Tibial artery (tissue), 4 donors: ENCODE measurements around the gene SCLT1.

ENCODE experiments used
- DNase-seq, 2 donors: peaks; one replicate each; pipeline ENCODE4 v3.0.0-alpha.2; 2019
- H3K27ac ChIP-seq, 2 donors: fragments of 200-600 bp; sonication (generic) in 1 of 2; 1 replicate in 1 of 2; 2 replicates in 1 of 2; pipeline ENCODE4 v1.5.1; 2018 to 2019; ENCODE audit warnings: mild to moderate bottlenecking in 1 of 2
- H3K27me3 ChIP-seq, 2 donors: fragments of 200-600 bp; sonication (generic) in 1 of 2; one replicate each; pipeline versions ENCODE4 v1.5.1 to v1.6.0; 2016 to 2019
- H3K36me3 ChIP-seq, 3 donors: fragments of 200-600 bp; sonication (generic) in 2 of 3; one replicate each; pipeline ENCODE4 v1.5.1; 2016 to 2019; ENCODE audit warnings: mild to moderate bottlenecking in 2 of 3
- H3K4me1 ChIP-seq, 4 donors: fragments of 200-600 bp; sonication (generic) in 2 of 4; 1 replicate in 3 of 4; 2 replicates in 1 of 4; pipeline ENCODE4 v1.5.1; 2016 to 2019
- H3K4me3 ChIP-seq, 2 donors: fragments of 200-600 bp; sonication (generic) in 1 of 2; 1 replicate in 1 of 2; 2 replicates in 1 of 2; pipeline ENCODE4 v1.5.1; 2018 to 2019; ENCODE audit warnings: mild to moderate bottlenecking in 2 of 2
- H3K9me3 ChIP-seq, 3 donors: fragments of 200-600 bp; sonication (generic) in 1 of 3; one replicate each; pipeline ENCODE4 v1.5.1; 2016 to 2019
- intact Hi-C: fragments of 100-400 bp; cut with DNase I; formaldehyde crosslinking; loops from one replicate; pipeline ENCODE4 v1.15.0; 2023; ENCODE audit warnings: low total_unique reads
- TF ChIP-seq, protein P1 (sequence below), 2 experiments: fragments of 200-600 bp in 1 of 2; fragments of 450-650 bp in 1 of 2; IDR thresholded peaks; one replicate each; pipeline ENCODE4 v1.5.1; 2017 to 2019; ENCODE audit warnings: antibody characterized with exemption in 2 of 2, mild to moderate bottlenecking in 1 of 2, moderate library complexity in 1 of 2

Gene SCLT1

DNA sequence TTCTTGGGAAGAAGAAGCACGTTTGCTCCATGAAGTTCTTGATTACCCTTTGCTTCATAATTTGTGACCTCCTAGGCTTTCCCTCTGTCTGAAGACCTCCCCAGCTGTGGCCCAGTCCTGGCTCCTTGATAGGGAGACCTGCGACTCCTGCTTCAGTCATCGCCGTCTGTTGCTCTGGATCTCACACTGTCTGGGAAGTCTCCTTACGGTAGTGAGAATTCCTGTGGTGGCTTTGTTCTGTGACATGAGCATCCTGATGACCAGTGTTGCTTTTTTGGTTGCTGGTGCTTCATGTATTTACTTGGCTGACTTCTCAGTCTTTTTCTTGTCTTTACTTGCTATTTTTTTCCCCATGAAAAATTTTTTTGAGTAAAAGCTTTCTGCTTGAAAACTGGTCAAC lies 239.6 kb downstream of the SCLT1 start:
- Histone ChIP-seq H3K4me3 (no peak overlapping the region), H3K4me1 (peaks cover 0 to 12% (median 2%) of the 10 kb centered on the region in 4 donors), H3K27me3 (no peaks in the 10 kb centered on the region), H3K9me3 (no peaks in the 10 kb centered on the region), H3K36me3 (peaks cover 84 to 100% (median 98%) of the 10 kb centered on the region in 3 donors), H3K27ac (no peak overlapping the region)
- intact Hi-C loops: no loop called here
- TF ChIP-seq, protein P1, sequence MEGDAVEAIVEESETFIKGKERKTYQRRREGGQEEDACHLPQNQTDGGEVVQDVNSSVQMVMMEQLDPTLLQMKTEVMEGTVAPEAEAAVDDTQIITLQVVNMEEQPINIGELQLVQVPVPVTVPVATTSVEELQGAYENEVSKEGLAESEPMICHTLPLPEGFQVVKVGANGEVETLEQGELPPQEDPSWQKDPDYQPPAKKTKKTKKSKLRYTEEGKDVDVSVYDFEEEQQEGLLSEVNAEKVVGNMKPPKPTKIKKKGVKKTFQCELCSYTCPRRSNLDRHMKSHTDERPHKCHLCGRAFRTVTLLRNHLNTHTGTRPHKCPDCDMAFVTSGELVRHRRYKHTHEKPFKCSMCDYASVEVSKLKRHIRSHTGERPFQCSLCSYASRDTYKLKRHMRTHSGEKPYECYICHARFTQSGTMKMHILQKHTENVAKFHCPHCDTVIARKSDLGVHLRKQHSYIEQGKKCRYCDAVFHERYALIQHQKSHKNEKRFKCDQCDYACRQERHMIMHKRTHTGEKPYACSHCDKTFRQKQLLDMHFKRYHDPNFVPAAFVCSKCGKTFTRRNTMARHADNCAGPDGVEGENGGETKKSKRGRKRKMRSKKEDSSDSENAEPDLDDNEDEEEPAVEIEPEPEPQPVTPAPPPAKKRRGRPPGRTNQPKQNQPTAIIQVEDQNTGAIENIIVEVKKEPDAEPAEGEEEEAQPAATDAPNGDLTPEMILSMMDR (IDR thresholded peaks at IDR 0.05): no peak
- DNase-seq: no peak

DNA sequence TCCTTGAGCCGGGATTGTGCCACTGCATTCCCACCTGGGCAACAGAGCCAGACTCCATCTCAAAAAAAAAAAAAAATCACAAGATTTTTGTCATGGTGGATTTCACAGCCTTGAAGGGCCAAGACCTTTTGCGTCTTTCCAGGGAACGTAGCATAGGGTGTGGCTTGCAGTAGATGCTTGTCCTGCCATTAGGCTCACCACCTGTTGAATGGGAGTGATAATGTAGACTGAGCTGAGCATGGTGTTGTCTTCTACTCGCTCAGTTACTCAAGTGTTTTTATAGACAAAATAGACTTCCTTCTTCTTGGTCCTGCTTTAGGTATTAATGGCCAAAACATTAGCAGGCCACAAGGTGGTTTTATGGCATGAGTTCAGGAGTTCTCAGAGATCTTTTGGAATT lies 243.1 kb downstream of the SCLT1 start:
- Histone ChIP-seq H3K9me3 (no peaks in the 10 kb centered on the region), H3K4me3 (no peak overlapping the region), H3K4me1 (peaks cover 0 to 12% (median 2%) of the 10 kb centered on the region in 4 donors), H3K27me3 (no peaks in the 10 kb centered on the region), H3K27ac (no peak overlapping the region), H3K36me3 (peaks cover 84 to 100% (median 96%) of the 10 kb centered on the region in 3 donors)
- TF ChIP-seq, protein P1 (IDR thresholded peaks at IDR 0.05): no peak
- DNase-seq: no peak
- intact Hi-C loops: no loop called here

DNA sequence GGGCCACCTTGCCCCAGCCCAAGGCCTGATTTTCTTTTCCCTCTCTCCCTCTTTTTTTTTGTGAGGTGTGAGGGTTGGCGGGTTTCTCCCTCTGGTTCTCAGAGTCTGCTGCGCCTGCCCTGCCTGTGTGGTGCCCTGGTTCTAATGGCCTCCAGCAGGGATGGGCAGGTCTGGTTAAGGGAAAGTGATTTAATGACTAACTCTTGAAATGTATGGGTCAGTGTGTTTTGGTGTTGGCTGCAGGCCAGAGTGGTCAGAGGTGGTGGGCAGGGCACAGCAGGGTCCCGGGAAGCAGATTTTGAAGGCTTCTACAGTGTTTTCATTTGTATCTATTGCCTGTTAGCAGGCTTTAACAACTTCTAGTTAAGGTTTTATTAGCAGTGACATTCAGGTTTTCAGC lies 244.9 kb downstream of the SCLT1 start:
- Histone ChIP-seq H3K4me3 (no peak overlapping the region), H3K27me3 (no peaks in the 10 kb centered on the region), H3K9me3 (no peaks in the 10 kb centered on the region), H3K27ac (no peak overlapping the region), H3K4me1 (peaks cover 0 to 30% (median 15%) of the 10 kb centered on the region in 4 donors), H3K36me3 (peaks cover 71 to 99% (median 87%) of the 10 kb centered on the region in 3 donors)
- intact Hi-C loops: no loop called here
- TF ChIP-seq, protein P1 (IDR thresholded peaks at IDR 0.05): no peak
- no peak for DNase-seq

DNA sequence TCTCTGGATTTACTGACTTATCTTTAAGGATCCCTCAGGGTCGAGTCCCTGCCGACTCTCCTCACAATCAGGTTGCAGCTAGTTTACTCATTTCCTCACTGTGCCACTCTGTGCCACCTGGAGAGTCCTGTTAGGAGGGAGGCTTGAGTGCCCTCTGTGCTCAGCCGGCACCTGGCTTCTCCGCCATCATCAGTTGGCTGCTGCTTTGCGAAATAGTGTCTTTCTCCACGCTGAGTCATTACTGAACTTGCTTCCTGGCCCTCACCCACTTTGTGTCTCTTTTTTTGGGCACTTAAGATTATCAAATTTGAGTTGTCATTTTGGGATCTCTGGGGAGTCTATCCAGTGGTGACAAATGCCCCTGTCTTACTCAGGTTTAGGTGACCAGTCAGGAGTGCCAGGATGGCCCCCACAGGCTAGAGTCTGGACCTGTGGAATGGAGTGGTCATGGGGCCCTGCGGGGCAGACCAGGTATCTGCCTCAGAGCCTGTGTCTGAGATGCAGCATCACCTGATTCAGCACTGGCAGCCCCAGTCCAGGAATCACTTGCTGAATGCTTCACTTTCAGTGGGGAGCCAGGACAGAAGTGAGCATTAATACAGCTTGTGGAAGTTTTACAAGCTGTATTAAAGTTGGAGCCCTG lies 246.1 kb downstream of the SCLT1 start:
- intact Hi-C loops: no loop called here
- Histone ChIP-seq H3K27me3 (no peaks in the 10 kb centered on the region), H3K4me3 (no peak overlapping the region), H3K36me3 (peaks cover 60 to 97% (median 88%) of the 10 kb centered on the region in 3 donors), H3K4me1 (peaks cover 0 to 40% (median 15%) of the 10 kb centered on the region in 4 donors), H3K27ac (no peak overlapping the region), H3K9me3 (no peaks in the 10 kb centered on the region)
- TF ChIP-seq, protein P1 (IDR thresholded peaks at IDR 0.05): no peak
- no peak for DNase-seq

DNA sequence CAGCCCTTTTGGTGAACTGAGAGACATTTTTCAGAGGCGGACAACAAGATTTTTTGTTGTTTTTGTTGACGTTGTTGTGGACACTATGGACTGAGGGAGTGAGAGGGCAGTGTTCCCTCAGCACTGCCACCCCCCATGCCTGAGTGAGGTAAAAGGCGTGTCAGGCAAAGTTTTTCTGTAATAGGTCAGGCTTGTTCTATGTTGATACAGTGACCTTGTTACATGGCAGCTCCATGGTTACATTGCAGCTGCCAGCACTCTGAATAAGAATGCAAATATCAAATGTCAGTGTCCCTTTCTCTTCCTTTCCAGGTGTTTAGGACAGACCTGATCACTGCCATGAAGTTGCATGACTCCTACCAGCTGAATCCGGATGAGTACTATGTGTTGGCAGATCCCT lies 247.3 kb downstream of the SCLT1 start:
- Histone ChIP-seq H3K36me3 (peaks cover 51 to 85% (median 77%) of the 10 kb centered on the region in 3 donors), H3K9me3 (no peaks in the 10 kb centered on the region), H3K27me3 (no peaks in the 10 kb centered on the region), H3K4me3 (no peak overlapping the region), H3K27ac (peak overlapping the region in 1 of 2 donors; percentile 62), H3K4me1 (peaks cover 0 to 50% (median 17%) of the 10 kb centered on the region in 4 donors)
- DNase-seq: no peak
- intact Hi-C loops: no loop called here
- TF ChIP-seq, protein P1 (IDR thresholded peaks at IDR 0.05): no peak
